Brain pericyte (primary cell): Measurements from ENCODE around the gene CYTH3.
"Not testable (repeated sequence)": the region's sequence is repeated elsewhere in the genome, so short reads cannot be mapped to it uniquely, and the experiment has no call there.

ENCODE experiments used
- DNase-seq: peaks from one replicate; pipeline ENCODE4 v3.0.0-alpha.2; 2012; ENCODE audit warnings: low read depth, low spot score

The CYTH3 gene

DNA sequence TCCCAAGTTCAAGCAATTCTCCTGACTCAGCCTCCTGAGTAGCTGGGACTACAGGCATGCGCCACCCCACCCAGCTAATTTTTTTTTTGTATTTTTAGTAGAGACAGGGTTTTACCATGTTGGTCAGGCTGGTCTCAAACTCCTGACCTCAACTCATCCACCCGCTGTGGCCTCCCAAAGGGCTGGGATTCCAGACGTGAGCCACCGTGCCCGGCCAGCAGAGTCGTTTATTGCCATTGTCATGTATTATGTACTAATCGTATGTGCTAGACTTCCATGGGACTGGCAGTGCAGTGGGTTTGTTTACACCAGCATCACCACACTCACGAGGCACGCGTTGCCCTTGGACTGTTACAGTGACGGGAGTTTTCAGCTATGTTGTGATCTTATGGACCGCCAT is 120.9 kb downstream of the CYTH3 start:
- not testable (repeated sequence) for DNase-seq

DNA sequence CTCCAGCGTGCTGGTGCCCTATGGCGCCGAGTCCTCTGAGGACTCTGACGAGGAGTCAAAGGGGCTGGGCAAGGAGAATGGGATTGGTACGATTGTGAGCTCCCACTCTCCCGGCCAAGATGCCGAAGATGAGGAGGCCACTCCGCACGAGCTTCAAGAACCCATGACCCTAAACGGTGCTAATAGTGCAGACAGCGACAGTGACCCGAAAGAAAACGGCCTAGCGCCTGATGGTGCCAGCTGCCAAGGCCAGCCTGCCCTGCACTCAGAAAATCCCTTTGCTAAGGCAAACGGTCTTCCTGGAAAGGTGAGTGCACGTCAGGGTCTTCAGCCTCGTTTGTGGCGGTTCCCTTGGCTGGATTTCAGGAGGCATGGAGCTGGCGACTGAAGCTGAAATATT is 122.4 kb downstream of the CYTH3 start:
- no peak for DNase-seq

GRCh38 chr7:6148724-6149360 is 123.6 kb downstream of the CYTH3 start:
- DNase-seq = no peak

- no peak for DNase-seq
Measured at GRCh38 chr7:6147627-6148026, 124.8 kb downstream of the CYTH3 start.

GRCh38 chr7:6146666-6147065 is 125.8 kb downstream of the CYTH3 start:
- DNase-seq = no peak

DNA sequence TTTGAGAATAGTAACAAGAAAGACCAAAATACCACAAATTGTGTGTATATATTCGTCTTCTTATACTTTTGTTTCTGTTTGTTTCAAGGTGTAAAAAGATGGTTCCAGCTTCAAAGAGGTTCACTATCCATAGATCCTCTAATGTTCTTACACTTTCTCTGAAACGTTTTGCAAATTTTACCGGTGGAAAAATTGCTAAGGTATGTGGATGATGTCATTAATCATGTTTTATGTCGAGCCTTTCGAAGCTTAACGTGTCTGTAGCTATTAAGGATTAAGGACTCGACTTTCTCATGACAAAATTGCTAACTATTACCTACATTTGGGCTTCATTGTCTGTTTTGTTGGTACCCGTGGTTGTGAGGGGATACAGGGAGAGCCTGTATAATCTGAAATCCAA is 128.4 kb downstream of the CYTH3 start:
- DNase-seq = no peak

GRCh38 chr7:6142871-6143380 is 129.5 kb downstream of the CYTH3 start:
- no peak for DNase-seq

- no peak for DNase-seq
Measured at GRCh38 chr7:6139189-6139996, 133.0 kb downstream of the CYTH3 start.

DNA sequence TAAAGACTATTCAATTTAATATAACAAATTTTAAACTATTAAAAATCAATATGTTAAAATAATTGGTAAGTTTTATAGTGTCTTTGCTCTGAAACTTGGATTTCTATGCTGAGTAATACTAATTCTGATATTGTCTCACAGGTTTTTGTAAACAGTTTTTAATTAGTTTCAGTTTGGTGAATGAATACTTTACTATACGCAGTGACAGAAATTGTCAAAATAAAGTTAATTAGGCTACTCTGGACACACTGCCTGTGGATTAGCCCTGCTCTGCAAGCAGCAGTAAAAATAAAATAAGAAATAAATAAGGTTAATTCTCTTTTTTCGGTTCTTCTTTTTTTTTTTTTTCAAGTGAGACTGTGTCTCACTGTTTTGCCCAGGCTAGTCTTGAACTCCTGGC is 135.9 kb downstream of the CYTH3 start:
- no peak for DNase-seq

GRCh38 chr7:6133249-6133648 is 139.2 kb downstream of the CYTH3 start:
- no peak for DNase-seq

- DNase-seq = no peak
Measured at GRCh38 chr7:6130007-6130587, 142.3 kb downstream of the CYTH3 start.

GRCh38 chr7:6128205-6128604 is 144.2 kb downstream of the CYTH3 start:
- DNase-seq = no peak

DNA sequence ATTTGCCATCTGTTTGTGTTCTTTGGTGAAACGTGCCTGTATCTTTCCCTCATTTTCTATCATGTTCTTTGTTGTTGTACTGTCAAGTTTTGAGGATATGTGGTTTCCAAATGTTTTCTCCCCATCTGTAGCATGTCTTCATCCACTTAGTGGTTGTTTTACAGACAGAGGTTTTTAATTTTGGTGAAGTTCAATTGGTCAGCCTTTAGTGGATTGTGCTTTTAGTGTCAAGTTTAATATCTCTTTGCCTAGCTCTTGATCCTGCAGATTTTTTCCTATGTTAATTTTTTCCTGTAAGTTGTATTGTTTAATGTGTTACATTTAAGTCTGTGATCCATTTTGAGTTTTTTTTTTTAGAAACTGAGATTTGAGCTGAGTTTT is 145.3 kb downstream of the CYTH3 start:
- DNase-seq = no peak

- no peak for DNase-seq
Measured at GRCh38 chr7:6123843-6124242, 148.6 kb downstream of the CYTH3 start.

DNA sequence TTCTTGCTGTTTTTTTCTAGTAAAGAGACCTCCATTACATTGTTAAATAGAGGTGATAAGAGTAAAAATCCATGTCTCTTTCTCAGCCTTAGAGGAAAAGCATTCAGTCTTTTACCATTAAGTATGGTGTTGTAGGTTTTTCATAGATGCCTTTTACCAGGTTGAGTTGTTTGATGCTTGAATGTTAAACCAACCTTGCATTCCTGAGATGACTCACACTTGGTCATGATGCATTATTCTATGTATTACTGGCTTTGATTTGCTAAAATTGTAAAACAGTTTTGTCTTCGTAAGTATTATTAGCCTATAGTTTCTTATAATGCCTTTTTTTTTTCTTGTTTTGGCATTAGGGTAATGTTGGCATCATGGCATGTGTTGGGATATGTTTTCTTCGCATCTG is 151.3 kb downstream of the CYTH3 start:
- no peak for DNase-seq

GRCh38 chr7:6117533-6117932 is 154.9 kb downstream of the CYTH3 start:
- no peak for DNase-seq

- no peak for DNase-seq
Measured at GRCh38 chr7:6116211-6116610, 156.2 kb downstream of the CYTH3 start.
